Cerebellar cortex (tissue), 1 donor: ENCODE data around the gene PTPN2.

Experiments used
- DNase-seq: peaks from one replicate; pipeline ENCODE4 v3.0.0-alpha.2; 2015; ENCODE audit warnings: low spot score

Gene PTPN2

DNA sequence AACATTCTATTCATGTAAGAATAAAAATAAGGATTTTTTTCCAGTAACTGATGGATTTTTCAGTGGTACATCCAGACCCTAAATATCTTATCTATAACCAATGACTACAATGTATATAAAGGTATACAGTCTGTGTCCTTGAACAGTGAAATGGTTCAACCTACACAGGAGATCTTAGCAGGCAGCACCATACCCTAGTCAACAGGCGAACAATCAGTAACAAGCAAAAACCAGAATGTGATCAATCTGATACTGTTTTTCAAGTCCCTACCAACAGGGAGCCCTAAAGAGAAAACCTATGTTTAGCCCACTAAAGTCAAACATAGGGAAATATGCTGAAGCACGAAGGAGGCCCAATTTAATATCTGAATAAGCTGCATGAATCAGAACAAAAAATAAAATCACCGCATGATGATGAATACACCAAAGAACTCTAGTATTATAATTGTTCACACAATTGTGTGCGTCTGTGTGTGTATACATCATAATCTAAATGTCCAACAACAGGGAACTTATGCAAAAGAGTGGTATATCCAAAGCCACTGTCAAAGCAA, 26.0 kb downstream of the PTPN2 start:
- no peak for DNase-seq

DNA sequence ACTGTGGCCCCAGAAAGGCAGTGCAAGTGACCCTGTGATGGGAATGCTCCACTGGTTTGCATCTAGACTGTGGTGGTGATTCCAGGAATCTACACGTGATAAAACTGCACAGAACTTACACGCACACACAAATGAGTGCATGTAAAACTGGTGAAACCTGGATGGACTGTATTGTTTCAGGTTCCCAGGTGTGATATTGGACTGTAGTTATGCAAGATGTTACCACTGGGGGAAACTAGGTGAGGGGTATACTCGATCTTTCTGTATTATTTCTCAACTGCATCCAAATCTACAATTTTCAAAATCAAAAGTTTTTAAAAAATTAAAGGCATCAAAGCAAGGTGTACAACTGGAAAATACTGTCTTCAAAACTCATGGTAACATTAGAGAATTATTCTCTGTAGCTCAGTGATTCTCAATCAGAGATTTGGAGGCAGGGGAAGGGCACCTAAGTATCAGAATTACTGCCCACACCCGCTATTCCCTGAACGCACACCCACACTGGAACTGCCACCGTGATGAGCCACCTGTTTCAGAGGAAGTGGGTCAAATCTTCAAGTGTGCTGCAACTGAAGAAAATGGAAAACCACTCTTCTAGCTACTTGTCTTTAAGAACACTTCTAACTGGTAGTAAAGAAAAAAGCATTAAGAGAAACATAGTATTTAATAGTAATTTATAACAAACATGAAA, 26.7 kb downstream of the PTPN2 start:
- DNase-seq = no peak

DNA sequence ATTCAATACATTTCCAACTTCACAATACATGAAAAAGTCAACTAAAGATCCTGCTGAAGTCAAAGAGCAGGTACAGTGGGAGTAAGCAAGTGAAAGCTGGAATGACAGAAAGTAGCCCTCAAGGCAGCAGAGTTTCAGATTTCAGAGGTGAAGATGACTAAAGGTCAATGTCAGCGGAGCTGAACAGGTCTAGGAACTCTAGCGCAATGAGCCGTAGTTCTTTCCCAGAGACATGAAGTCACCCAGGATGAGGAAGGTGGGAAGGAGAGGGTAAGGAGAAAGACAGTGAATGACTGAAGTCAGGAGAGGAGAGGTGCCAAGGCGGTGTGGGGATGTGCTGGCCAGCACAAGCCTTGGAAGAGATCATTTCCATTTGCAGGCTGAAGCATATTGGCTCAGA, 28.1 kb downstream of the PTPN2 start:
- no peak for DNase-seq

DNA sequence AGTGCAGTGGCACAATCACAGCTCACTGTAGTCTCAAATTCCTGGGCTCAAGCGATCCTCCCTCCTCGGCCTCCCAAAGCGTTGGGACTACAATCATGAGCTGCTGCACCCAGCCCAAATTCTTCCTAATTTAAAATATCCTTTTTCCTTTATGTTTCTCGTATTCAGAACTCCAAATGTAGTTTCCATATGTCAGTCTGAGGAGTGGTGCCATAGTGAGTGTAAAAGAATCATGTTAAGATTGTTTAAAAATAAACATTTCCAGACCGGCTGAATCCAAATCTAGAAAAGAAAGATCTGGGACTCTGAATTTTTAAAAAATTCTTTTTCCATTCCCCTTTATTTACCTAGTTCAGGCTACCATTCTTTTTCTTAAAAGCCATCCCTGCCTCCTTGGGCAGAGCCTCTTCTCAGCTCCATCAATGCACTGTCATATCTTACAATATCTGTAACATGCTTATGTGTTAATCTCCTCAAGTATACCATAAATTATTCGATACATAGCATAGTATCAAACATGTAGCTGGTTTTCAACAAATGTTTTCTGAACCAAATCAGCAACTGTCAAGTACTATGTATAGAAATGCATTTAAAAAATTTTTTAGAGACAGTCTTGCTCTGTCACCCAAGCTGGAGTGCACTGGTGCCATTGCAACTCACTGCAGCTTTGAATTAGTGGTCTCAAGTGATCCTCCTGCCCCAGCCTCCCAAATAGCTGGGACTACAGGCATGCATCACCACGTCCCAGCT, 31.3 kb downstream of the PTPN2 start:
- DNase-seq = no peak

DNA sequence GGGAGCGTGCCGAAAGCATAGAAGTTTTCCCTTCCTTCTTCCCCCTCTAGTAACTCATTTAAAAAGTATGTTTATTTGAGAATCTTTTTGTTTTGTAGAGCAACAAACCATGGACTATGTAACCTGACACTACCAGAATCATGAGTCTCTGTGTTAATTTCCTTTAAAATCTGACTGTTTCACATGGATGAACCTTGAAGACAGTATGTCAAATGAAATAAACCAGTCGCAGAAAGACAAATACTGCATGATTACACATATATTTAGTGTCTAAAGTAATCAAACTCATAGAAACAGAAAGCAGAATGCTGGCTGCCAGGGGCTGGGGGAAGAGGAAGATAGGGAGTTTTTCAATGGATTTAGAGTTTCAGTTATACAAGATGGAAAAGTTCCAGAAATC, 32.3 kb downstream of the PTPN2 start:
- no peak for DNase-seq

DNA sequence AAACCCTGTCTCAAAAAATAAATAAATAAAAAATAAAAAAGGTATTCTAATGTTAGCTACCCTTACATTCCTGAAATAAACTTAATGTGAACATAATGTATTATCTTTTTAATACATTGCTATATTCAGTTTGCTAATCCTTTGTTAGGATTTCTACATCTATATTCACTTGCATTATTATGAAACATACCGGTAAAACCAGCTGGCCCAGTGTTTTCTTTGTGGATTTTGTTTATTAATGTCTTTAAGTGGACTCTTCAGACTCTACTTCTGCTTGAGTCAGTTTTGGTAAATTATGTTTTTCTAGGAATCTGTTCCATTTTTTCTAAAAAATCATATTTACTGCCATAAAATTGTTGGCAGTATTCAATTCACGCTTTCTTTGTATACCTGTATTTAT, 34.5 kb downstream of the PTPN2 start:
- DNase-seq = no peak

DNA sequence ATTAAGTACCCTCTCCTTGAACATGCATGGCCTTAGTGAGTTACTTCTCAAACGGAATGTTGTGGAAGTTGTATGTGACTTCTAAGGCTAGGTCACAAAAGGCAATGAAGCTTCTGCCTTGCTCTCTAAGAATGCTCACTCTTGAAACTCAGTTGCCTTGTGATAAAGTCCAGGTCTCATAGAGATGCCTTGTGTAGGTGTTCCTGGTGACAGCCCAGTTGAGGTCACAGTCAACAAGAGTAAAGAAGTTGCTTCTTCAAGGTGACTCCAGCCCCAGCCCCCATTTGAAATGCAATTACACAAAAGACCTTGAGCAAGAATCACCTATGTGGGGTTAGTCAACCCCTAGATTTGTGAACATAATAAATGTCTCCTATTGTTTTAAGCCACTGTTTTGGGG, 35.6 kb downstream of the PTPN2 start:
- no peak for DNase-seq

DNA sequence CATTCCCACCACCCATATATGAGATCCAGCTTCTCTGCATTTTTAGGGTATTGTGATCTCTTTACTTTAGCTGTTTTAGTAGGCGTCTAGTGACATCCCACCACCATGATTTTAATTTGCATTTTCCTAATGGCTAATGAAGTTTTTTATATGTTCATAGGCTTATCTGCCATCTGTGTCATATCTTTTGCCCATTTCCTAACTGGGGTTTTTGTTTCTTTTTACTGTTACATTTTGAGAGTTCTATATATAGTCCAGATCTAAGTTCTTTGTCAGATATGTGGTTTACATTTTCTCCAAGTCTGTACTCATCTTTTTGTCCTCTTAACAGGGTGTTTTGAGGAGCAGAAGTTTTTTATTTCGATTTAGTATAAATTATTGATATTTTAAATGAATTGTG, 39.6 kb downstream of the PTPN2 start:
- no peak for DNase-seq

DNA sequence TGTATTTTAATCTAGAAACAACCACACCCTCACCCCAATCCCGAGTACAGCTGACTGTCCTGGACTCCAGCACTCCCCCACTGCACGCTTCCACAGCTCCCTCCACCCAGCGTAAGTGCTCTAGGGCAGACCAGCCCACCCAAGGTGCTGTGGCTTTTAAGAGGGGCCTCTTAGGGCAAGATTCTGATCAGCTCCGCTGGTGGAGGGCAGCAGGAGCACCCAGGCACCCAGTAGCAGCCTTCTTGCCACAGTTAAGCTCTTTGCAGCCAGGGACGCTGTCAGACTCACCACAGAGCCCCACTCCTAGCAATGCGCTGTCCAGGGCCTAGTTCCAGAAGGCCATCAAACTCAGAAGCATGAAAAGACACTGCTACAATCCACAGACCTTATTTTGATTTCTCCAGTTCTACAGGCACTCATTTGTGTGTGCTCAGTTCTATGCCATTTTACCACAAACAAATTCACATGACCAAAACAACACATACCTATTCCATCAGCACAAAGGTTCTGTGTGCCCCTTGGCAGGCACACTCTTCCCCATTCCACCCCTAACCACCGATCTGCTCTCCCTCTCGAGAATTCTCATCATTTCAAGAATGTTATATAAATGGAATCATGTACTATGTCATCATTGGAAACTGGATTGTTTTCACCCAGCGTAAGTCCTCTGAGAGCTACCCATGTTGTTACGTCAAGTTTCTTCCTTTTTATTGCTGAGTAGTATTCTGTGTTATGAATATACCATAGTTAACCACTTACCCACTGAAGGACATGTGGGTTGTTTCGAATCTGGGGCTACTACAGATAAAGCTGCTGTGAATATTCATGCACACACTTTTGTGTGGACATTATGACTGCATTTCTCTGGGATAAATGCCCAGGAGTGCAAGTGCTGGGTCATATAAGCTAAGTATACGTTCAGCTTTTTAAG, 40.4 kb downstream of the PTPN2 start:
- DNase-seq = no peak

DNA sequence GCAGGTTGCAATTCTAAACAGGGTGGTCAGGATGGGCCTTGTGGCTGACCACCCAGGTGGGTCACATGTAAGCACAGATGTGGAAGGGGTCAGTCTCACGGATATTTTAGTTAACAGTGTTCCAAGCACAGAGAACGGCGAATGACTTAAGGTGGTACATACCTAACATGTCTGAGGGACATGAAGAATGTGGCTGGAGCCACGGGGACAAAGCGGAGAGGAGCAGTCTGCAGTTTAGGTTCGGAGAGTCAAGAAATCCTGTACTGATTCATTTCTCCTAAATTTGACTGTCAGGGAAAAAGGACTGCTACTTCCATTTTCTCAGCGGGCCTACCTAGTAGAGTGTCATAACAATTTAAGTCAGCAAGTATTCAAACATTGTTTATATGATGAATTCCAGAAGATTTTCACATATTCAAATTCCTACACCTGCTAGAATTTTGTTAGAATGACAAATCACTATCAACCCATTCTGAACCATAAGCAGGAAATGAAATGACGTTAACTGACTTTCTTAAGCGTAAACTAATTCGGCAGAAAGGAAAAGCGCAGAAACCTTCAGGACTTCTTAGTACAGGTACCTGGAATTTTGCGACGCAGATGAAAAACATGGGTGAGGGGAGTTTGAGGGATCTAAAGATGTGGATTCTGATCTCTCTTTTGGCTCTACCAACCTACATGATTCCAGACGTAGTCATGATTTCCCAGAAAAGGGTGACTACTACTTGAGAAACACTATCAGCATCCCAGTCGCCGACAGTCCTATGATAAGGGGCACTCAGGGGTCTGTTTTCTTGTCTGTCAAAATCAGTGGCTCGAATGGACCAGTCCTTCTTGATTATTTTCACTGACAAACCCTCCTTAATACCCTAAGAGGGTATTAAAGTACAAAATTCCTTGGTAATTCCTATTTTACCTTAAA, 41.3 kb downstream of the PTPN2 start:
- DNase-seq = no peak

DNA sequence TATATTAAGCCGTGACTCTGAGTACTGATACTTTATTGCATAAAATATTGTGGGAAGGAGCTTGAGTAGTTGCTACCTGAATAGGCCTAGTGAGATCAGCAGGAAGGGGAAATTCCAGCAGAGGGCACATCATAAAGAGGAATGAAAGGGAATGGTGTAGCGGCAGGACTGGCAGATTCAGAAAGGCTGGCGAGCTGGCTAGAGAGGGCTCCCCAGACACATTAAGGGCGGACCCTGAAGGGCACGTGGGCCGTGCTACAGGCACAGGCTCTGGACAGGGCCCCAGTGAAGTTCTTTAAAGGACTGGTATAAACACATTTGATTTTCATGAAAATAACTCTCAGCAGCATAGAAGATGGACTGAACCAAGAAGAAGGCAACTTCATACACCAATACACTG, 43.0 kb downstream of the PTPN2 start:
- DNase-seq = no peak

DNA sequence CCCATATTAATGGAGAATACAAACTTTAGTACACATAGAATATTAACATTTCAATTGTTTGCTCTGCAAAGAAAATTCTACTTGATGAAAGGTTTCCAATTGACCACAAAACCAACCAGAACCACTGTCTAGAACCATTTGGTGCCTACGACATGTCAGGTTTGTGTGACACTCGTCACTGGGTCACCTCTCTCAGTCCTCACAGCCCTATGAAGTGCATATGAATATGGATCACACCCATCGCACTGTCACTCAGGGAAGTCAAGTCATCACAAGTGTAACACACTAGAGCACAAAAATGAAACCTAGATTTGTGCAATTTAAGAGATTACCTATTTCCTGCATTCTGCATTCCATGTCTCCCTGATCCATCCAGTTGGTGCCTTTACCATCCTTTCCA, 43.7 kb downstream of the PTPN2 start:
- no peak for DNase-seq

DNA sequence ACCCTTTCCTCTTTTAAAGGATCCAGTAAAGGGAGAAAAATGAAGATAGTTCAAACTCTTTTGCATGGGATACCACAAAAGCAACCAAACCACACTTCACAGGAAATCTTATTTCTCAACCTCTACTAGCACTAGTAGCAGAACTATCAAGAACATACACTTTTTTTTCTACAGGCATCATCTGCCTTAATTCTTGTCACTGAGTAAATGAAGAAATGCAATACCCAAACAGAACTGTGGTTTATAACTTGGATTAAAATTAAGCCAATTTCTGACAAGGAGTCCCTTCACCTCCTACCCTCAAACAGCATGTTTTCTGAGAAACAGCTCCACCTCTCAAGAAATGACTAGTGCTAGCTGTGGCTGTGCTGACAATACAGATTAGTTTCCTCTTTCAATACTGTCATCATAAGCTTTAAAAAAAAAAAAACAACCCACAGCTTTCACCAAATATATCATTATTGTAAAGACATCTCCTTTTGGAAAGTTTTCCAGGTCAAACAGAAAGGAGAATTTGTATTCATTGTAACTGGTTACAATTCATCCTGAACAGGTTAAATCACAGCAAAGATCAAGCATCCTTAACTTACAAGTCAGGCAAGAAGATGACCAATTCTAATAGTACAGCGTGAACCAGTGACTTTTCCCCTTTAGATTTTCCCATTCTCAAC, 44.4 kb downstream of the PTPN2 start:
- no peak for DNase-seq

DNA sequence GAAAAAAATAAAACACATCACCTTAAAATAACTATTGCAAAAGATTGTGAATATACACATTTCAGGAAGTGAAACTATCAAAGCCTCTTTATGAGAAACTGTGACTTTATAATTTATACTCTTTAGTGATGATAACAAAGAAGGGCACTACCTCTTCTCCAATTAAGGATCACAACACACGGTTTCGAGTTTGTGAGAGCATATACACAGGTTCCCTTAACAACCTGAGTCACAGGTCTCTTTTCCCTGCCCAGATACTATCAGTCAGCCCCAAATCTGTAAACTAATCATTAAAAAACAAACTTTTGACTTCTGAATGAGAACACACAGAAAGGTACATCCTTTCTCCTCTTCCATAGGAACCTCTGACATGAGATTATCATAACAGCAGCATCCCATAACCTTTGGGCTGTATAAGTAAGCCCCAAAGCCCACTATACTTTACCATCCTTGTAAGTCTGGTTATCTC, 44.9 kb downstream of the PTPN2 start:
- no peak for DNase-seq

DNA sequence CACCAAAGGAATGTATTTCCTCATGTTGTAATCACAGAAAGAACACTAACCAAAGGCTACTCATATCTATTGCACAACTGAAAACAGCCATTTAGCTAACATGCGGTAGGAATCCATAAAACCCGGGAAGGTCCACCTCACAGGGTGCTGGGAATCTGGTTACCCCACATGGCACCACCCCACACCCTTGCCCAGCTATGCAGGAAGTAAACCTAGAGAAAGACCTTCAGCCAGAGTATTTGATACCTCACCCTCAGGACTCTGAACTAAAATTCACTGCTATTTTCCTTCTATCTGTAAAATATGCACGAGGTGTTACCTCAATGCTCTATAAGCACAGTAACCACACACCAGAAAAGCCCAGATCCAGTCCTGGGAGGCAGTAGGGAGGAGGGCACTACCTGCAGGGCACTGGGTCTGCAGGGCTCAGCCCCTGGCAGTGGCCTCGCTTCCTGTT, 45.8 kb downstream of the PTPN2 start:
- DNase-seq = no peak

DNA sequence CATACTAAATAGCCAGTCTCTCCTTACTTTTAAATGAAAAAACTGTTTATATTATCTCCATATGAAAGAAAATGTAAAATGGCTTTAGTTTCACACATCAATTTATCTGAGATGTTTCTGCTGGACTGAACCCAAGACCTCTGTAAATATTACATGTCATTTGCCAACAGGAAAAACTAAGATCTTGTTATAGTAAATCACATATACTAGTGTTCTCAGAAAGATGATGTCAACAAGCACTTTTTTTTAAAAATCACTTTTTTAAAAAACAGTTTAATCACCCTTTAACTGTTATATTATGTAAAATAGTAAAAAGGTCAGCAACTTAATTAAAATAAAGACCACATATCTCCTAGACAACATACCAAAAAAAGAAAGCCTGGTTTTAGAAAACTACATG, 46.3 kb downstream of the PTPN2 start:
- no peak for DNase-seq

DNA sequence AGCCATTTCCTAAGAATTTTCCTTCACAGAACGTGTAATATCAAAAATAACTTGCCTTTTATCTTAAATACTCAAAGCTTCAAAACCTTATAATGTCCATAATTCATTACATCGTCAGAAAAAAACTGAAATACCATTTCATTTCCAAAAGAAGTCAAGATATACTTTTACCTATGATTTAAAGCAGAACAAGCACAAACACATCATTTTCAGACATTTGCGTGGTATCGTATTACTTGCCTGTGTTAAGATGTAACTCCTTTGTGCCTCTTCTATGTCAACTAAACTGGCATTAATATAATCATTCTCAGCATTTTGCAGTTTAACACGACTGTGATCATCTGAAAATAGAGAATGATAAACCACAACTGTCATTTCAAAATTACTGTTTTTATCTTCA, 47.5 kb downstream of the PTPN2 start:
- no peak for DNase-seq

DNA sequence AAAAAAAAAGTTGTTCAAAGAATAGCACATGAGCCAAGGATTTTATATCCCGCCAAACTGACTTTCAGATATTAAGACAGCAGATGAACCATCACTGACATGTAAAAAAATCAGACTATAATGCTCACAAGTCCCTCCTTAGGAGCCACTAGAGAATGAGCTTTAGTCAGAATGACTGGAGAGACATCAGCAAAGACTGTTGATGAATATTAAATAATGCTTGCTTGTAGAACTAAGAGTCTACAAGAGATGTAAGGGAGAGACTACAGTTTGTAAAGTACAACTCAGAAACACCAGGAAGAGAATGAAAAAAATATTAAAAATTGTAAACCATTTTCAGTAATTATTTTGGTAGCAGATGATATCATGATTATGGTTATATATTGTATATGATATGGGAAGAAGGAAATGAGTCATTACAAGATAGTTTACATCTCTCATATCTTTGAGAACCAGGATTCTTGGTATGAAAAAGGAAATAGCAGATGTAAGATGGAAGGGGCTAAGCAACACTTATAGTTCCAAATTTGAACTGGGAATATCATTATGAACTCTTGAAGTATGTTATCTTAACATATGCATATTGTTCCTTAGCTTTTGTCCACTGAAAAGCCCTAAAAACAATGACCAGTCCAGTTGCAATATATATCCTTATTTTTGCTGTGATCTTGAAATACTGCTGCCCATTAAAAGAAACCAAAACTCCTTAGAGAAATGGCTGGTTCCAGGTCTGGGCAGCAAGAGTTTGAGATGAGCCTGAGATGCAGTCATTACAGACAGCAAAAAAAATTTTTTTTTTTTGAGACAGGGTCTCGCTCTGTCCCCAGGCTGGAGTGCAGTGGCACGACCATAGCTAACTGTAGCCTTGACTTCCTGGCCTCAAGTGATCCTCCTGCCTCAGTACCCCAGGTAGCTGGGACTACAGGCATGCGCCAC, 55.7 kb downstream of the PTPN2 start:
- no peak for DNase-seq

DNA sequence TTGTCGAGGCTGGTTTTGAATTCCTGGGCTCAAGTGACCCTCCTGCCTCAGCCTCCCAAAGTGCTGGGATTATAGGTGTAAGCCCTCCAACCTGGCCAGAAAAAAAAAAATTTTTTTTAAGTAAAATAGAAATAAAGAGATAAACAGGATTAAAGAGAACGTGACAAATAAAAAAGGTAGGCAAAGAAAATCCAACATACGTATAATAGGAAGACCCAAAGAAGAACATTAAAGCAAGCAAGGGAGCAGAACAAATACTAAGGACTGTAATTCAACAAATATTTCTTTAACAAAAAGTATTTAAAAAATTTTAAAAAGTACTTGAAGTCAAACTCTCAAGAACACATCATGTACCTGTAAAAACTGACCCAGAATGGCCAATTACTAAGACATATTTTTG, 56.4 kb downstream of the PTPN2 start:
- DNase-seq = no peak
